Tibial artery (tissue), 4 donors: Measurements from ENCODE around the gene NANOS3.
A peak's percentile ranks its signal among the peaks of the same experiment; 100 is the strongest.

Source experiments
- DNase-seq, 2 donors: peaks; one replicate each; pipeline ENCODE4 v3.0.0-alpha.2; 2019
- H3K27ac ChIP-seq, 2 donors: fragments of 200-600 bp; sonication (generic) in 1 of 2; 1 replicate in 1 of 2; 2 replicates in 1 of 2; pipeline ENCODE4 v1.5.1; 2018 to 2019; ENCODE audit warnings: mild to moderate bottlenecking in 1 of 2
- H3K27me3 ChIP-seq, 2 donors: fragments of 200-600 bp; sonication (generic) in 1 of 2; one replicate each; pipeline versions ENCODE4 v1.5.1 to v1.6.0; 2016 to 2019
- H3K36me3 ChIP-seq, 3 donors: fragments of 200-600 bp; sonication (generic) in 2 of 3; one replicate each; pipeline ENCODE4 v1.5.1; 2016 to 2019; ENCODE audit warnings: mild to moderate bottlenecking in 2 of 3
- H3K4me1 ChIP-seq, 4 donors: fragments of 200-600 bp; sonication (generic) in 2 of 4; 1 replicate in 3 of 4; 2 replicates in 1 of 4; pipeline ENCODE4 v1.5.1; 2016 to 2019
- H3K4me3 ChIP-seq, 2 donors: fragments of 200-600 bp; sonication (generic) in 1 of 2; 1 replicate in 1 of 2; 2 replicates in 1 of 2; pipeline ENCODE4 v1.5.1; 2018 to 2019; ENCODE audit warnings: mild to moderate bottlenecking in 2 of 2
- H3K9me3 ChIP-seq, 3 donors: fragments of 200-600 bp; sonication (generic) in 1 of 3; one replicate each; pipeline ENCODE4 v1.5.1; 2016 to 2019
- intact Hi-C: fragments of 100-400 bp; cut with DNase I; formaldehyde crosslinking; loops from one replicate; pipeline ENCODE4 v1.15.0; 2023; ENCODE audit warnings: low total_unique reads
- TF ChIP-seq, protein P1 (sequence below), 2 experiments: fragments of 200-600 bp in 1 of 2; fragments of 450-650 bp in 1 of 2; IDR thresholded peaks; one replicate each; pipeline ENCODE4 v1.5.1; 2017 to 2019; ENCODE audit warnings: antibody characterized with exemption in 2 of 2, mild to moderate bottlenecking in 1 of 2, moderate library complexity in 1 of 2

NANOS3 gene

DNA sequence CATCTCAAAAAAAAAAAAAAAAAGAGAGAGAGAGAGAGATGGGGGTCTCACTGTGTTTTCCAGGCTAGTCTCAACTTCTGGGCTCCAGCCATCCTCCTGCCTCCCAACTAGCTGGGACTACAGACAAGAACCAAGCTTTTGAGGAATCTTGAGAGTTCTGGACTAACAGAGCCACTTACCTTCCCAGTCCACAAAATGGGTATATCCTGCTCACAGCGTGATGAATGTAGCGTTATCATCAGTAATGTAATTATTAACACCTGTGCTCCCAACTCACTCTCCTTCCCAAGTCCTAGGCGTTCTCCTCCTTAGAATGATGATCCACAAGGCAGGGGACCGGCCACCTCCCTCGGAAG, 4.6 kb upstream of the NANOS3 start:
- H3K27ac ChIP-seq, result no peak overlapping the region
- intact Hi-C loops, result loop anchor here (1.0 kb wide), 1 partner anchor 312 kb away; no protein-coding TSS in a partner anchor

DNA sequence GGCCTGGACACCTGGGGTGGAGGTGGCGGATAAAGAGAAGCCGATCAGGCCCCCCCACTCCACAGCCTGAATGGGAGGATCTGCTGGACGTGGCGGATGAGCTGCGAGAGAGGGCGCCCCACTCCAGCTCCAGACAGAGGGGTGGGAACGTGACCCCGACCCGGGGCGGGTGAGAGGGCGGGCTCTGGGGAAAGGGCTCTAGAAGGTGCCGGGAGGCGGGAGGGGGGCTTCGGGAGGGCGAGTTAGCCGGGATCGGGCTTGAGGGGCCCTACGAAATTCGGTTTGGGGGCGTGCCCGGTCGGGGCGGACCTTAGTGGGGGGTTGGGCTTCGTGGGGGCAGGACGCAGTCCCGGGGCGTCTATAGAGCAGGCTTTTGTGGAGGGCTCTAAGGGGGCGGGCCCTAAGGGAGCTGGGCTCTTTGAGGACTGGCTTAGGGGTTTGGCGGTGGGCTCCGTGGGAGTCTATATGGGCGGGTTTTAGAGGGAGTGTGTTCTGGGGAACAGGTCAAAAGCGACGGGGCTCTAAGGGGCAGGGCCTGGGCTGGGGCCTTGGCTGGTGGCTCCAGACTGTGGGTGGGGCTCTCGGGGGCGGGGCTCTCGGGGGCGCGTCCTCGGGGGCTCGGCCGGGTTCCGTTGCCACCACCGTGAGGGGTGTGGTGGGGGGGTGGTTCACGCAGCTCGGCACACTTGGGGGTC, 4.1 kb upstream of the NANOS3 start:
- intact Hi-C loops, result loop anchor here (1.0 kb wide), 1 partner anchor 311 kb away; no protein-coding TSS in a partner anchor
- no peak for DNase-seq

More for the DNA sequence above, 4.6 kb upstream of the NANOS3 start:
- no peaks in the 10 kb centered on the region for H3K36me3 ChIP-seq
- peaks cover 0 to 11% (median 9%) of the 10 kb centered on the region in 4 donors for H3K4me1 ChIP-seq
- H3K27me3 ChIP-seq, result peaks cover 0 to 9% of the 10 kb centered on the region in 2 donors
- TF ChIP-seq, protein P1, sequence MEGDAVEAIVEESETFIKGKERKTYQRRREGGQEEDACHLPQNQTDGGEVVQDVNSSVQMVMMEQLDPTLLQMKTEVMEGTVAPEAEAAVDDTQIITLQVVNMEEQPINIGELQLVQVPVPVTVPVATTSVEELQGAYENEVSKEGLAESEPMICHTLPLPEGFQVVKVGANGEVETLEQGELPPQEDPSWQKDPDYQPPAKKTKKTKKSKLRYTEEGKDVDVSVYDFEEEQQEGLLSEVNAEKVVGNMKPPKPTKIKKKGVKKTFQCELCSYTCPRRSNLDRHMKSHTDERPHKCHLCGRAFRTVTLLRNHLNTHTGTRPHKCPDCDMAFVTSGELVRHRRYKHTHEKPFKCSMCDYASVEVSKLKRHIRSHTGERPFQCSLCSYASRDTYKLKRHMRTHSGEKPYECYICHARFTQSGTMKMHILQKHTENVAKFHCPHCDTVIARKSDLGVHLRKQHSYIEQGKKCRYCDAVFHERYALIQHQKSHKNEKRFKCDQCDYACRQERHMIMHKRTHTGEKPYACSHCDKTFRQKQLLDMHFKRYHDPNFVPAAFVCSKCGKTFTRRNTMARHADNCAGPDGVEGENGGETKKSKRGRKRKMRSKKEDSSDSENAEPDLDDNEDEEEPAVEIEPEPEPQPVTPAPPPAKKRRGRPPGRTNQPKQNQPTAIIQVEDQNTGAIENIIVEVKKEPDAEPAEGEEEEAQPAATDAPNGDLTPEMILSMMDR (IDR thresholded peaks at IDR 0.05), result no peak
- DNase-seq, result no peak
- no peak overlapping the region for H3K4me3 ChIP-seq
- H3K9me3 ChIP-seq, result no peaks in the 10 kb centered on the region

DNA sequence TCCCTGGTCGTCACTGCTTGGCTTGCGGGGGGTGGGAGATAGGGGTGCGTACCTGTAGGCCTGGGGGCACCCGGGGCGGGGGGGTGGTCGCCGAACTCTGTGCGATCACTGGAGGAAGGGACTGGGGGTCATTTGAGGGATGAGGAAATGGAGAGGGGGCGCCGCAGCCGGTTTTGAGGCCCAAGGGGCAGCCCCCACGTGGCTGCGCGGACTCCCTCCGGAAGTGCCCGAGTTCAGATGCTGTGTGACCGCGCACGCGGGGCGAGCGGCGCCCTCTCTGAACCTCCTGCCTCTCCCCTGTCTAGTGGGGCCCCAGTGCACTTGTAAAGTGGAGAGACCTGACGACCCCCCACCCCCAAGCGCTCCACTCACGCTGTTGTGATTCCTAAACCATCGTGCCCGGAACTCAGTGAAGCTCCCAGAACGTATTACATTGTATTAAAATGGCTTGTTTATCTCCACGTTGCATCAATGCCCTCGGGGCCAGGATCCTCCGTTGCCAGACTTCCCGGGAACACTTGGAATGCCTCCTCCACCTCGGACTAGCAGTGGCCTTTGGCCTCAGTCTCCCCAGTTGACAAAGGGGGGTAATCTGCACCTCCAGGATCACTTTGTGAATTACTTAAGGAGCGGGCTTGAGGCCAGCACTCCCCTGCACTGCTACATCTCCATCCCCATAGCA, 3.0 kb upstream of the NANOS3 start:
- intact Hi-C loops, result no loop called here

More for the DNA sequence above, 4.1 kb upstream of the NANOS3 start:
- H3K4me3 ChIP-seq, result peak overlapping the region in 1 of 2 donors; percentile 42
- no peaks in the 10 kb centered on the region for H3K36me3 ChIP-seq
- TF ChIP-seq, protein P1 (IDR thresholded peaks at IDR 0.05), result no peak
- H3K27ac ChIP-seq, result no peak overlapping the region
- H3K9me3 ChIP-seq, result no peaks in the 10 kb centered on the region
- H3K4me1 ChIP-seq, result peaks cover 0 to 11% (median 9%) of the 10 kb centered on the region in 4 donors
- H3K27me3 ChIP-seq, result peaks cover 0 to 9% of the 10 kb centered on the region in 2 donors

GRCh38 chr19:13875824-13876223, 1.1 kb upstream of the NANOS3 start:
- Histone ChIP-seq H3K27ac (no peak overlapping the region), H3K4me1 (peaks cover 0 to 24% (median 21%) of the 10 kb centered on the region in 4 donors), H3K36me3 (no peaks in the 10 kb centered on the region), H3K4me3 (no peak overlapping the region), H3K27me3 (peaks cover 0 to 9% of the 10 kb centered on the region in 2 donors), H3K9me3 (no peaks in the 10 kb centered on the region)
- intact Hi-C loops, result no loop called here
- TF ChIP-seq, protein P1 (IDR thresholded peaks at IDR 0.05), result no peak
- DNase-seq, result no peak

More for the DNA sequence above, 3.0 kb upstream of the NANOS3 start:
- DNase-seq, result no peak
- TF ChIP-seq, protein P1 (IDR thresholded peaks at IDR 0.05), result no peak
- H3K27me3 ChIP-seq, result peaks cover 0 to 9% of the 10 kb centered on the region in 2 donors
- H3K36me3 ChIP-seq, result no peaks in the 10 kb centered on the region
- no peaks in the 10 kb centered on the region for H3K9me3 ChIP-seq
- no peak overlapping the region for H3K4me3 ChIP-seq
- peaks cover 0 to 11% (median 9%) of the 10 kb centered on the region in 4 donors for H3K4me1 ChIP-seq
- H3K27ac ChIP-seq, result no peak overlapping the region

DNA sequence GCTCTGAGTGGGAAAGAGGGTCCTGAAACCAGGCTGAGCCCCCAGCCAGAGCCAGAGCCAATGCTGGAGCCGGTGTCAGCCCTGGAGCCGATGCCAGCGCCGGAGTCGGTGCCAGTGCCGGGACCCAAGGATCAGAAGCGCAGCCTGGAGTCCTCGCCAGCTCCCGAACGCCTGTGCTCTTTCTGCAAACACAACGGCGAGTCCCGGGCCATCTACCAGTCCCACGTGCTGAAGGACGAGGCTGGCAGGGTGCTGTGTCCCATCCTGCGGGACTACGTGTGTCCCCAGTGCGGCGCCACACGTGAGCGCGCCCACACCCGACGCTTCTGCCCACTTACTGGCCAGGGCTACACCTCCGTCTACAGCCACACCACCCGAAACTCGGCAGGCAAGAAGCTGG, 369 bp downstream of the NANOS3 start:
- no peak for DNase-seq
- intact Hi-C loops, result no loop called here
- no peaks in the 10 kb centered on the region for H3K36me3 ChIP-seq

More for the DNA sequence above, 369 bp downstream of the NANOS3 start:
- Histone ChIP-seq H3K27me3 (peaks cover 0 to 9% of the 10 kb centered on the region in 2 donors), H3K4me3 (no peak overlapping the region), H3K4me1 (peaks cover 0 to 39% (median 24%) of the 10 kb centered on the region in 4 donors), H3K9me3 (no peaks in the 10 kb centered on the region), H3K27ac (no peak overlapping the region)
- TF ChIP-seq, protein P1 (IDR thresholded peaks at IDR 0.05), result no peak
